CD1c-positive myeloid dendritic cell (primary cell): ENCODE results near the gene MAGI1.

Experiments
- DNase-seq: peaks from one replicate; pipeline ENCODE4 v3.0.0-alpha.2; 2016; ENCODE audit errors: extremely low spot score

MAGI1 gene

DNA sequence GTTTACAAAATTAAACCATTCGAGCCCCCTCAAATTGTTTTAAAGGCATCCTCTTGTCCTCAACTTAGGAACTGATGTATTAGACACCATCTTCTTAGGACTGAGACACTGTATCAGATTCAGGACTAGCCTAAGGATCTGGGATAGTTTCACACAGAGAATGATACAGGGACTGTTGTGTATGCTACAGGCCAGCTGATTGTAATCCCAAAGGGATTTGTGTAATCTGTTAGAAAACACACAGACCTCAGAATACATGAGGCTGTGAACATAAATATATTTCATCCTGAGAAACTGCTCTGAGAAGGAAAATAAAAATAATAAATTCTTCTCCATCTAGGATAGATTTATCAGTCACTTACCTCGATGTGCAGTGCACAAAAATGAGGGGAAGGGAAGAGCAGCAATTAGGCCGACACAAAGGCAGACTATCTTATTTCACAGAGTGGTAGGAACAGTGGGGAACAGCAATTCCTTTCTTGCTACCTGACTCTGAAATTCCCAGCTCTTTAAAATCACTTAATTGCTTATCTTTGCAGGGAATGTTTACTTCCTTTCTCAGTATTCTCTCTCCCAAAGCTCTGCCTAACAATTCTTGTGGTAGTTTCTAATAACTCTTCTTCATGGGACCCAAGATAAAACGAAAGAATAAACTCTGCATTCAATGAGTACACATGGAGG lies 322.5 kb downstream of the MAGI1 start:
- DNase-seq: no peak

- no peak for DNase-seq
Measured at GRCh38 chr3:65714134-65714533, 324.6 kb downstream of the MAGI1 start.

- DNase-seq: no peak
Measured at GRCh38 chr3:65713016-65713415, 325.7 kb downstream of the MAGI1 start.

DNA sequence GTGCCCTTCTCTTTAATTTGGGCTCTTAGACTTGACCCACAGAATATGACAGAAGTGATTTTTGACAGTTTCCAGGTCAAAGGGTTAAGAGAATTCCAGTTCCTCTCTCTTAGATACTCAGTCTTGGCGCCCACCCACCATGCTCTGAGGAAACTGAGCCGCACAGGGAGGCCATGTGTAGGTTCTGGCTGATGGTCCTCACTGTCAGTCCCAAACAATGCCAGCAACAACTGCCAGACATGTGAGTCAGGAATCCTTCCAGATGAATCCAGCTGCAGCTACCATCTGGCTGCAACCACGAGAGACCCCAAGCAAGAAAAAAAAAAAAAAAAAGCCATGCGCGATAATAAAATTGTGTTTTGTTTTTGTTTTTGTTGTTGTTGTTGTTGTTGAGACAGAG lies 326.6 kb downstream of the MAGI1 start:
- no peak for DNase-seq

DNA sequence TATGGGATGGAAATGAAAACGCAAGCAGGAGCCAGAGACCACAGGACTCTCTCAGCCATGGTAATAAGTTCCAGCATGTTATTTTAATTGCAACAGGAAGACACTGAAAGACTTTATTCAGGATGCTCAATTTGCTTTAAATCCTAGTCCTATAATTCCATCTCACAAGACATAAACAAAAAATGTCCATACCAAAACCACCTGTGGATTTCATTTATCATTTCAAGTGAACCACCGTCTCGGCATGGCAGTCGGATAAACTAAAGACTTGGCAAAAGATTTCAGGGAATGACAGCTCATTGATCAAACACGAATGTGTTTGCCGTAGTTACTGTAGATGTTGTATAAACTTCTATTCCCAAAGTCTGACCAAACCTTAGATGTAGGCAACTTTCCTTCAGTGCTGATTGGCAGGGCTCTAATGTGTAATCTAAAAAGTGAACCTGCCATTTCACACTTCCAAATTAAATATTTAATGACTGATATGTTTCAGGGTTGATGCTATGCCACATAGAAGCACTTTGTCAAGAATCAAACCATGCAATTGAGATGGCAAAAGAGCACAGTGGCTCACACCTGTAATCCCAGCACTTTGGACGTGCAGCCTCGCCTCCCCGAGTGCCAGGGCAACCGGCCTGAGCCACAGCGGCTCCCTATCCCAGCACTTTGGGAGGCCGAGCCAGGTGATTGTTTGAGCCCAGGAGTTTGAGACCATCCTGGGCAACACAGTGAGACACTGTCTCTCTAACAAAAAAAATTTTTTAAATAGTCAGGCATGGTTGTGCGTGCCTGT lies 331.7 kb downstream of the MAGI1 start:
- DNase-seq: no peak

DNA sequence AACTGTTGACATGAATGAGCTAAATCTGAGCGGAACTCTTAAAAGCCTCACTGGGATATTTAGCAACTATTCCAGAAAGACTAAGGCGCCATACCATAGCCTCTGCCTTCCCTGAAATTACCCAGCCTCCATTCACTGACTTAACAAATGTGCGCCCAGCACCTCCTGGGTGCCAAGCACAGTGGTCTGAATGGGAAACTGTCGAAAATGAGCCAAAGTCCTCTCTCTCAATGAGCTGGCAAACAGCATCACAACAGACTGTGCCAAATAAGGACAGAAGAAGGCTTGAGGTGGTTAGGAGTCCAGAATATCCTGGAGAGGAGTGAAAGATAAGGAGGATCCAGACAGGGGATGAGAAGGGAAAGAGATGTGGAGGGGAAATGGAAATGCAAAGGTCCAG lies 332.4 kb downstream of the MAGI1 start:
- DNase-seq: no peak

- no peak for DNase-seq
Measured at GRCh38 chr3:65703820-65704219, 334.9 kb downstream of the MAGI1 start.

GRCh38 chr3:65703026-65703425 lies 335.7 kb downstream of the MAGI1 start:
- DNase-seq: no peak

DNA sequence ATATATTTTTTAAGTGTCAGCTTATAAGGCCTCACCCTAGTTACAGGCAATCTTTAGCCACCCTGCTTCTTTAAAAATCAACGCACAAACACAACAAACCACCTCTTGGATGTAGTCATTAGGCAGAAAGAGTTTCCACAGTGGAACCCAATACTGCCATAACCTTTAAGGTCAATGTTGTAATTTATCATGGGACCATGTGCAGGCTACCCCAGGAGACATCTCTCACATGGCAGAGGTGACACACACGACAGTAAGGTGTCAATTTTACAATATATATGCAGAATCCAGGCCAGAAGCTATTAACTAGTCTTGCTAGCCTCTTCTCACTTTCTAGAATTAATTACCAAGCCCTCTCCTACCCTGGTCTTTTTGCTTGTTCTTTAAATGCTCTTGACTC lies 336.5 kb downstream of the MAGI1 start:
- DNase-seq: no peak

DNA sequence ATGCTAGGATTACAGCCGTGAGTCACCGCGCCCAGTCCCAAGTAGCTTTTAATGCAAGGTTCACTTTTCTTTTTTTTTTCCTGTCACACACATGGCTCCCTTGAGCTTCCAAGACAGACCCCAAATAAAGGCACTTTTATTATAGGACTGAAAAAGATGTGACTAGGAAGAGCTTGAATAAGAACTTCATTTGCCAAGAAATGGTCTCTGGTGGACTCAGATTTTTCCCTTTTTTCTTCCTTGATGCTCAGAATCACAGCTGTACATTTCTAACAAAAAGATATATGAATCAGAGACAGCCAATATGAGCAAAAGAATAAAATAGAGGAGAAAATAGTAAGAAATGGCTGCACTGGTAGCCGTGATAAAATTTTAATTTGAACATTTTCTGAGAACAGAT lies 337.2 kb downstream of the MAGI1 start:
- DNase-seq: no peak

- no peak for DNase-seq
Measured at GRCh38 chr3:65689436-65689835, 349.3 kb downstream of the MAGI1 start.

DNA sequence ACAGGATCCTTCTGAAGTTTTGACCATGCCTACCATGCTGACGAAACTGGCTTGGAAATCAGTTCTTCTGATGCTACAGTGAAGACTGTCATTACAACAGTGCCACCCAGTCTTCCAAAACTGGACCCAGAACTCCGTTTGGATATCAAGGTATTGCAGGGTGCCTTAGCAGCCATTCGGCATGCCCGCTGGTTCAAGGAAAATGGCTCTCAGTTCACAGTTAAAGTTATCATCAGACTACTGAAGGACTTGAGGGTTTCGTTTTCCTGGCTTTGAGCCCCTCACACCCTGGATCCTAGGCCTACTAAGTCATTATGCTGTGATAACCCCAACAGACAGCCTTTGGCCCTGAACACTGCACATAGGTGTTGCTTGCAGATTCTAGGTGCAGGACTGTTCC lies 351.0 kb downstream of the MAGI1 start:
- DNase-seq: no peak

DNA sequence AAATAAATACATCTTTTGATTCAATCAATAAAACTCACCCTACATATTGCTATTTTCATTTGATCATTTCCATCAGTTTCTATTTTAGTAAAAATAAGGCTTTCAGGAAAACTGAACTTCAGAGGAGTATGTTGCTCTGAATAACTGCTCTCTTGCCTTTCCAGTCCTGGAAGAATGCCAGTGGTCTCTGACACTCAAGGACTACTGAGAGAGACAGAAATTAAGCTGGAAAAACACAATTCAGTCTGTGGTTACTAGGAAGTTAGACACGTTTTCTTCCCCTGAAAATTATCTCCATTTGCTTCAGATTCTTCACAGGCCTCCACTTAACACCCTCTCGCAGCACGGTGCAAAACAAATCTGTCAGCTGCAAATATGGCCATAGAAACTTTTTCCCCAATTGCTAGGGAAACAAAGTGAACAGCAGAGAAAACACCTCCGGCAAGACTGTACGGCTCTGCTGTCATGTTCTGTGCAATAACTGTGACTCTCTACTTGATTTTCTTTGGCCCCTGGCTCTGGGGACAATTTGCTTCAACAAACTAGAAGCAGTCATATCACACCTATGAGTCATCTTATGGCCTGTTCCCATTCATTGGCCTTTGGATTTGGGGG lies 353.0 kb downstream of the MAGI1 start:
- DNase-seq: no peak

DNA sequence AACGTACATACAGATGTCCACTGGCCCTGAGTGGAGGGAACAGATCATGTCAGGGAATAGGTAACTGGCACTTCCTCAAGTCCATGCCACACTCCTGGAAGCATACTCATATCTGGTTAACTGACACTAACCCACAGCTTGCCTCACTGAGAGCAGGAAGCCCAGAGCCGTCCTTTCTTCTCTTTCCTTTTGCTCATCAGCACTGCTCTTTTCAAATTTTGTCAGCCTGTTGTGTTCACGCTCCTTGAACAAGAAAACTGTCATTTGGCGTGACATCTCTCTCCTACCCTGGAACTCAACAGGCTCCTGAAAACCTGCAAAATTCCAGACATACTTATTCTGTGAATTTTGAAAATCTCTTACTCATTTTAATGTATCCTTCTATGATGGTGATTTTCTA lies 360.2 kb downstream of the MAGI1 start:
- no peak for DNase-seq

DNA sequence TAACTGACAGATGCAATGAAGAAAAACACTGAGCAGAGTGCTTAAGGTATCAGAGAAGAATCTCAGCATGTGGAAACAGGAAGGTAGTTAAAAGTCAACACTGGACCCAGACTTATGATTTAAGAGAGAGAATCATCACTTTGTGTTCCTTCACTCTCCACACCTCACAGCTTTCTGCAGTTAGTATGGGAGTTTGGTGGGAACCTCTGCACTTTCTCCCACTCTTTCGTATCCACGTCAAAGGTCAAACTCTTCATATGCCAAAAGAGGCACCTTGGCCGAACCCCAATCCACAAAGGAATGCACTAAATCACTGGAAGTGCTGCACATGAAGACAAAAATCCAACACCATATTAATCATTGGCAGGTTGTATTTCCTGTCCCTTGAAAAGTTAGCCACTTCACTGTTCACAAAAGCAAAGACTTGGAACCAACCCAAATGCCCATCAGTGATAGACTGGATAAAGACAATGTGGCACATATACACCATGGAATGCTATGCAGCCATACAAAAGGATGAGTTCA lies 361.2 kb downstream of the MAGI1 start:
- no peak for DNase-seq

- DNase-seq: no peak
Measured at GRCh38 chr3:65676580-65676979, 362.1 kb downstream of the MAGI1 start.

- DNase-seq: no peak
Measured at GRCh38 chr3:65675011-65675410, 363.7 kb downstream of the MAGI1 start.

DNA sequence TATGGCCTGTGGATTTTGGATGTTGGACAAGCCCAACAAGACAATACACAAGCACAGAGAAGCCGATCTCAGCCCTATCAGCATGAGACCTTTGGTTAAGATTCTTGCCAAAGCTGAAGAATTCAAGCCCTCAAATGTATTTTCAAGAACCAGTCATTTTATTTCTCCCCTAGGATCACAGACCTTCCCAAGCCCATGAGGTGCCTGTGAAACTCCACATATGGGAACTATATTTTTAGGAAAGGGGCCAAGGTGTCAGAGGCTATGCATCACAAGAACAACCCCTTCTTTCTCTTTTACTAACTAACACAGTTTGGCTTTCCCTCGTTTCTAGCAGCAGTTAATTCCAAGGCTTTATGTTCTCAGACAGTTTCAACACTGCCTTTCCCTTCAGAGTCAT lies 364.5 kb downstream of the MAGI1 start:
- DNase-seq: no peak

GRCh38 chr3:65672871-65673815 lies 365.6 kb downstream of the MAGI1 start:
- DNase-seq: peak; percentile 5

- DNase-seq: no peak
Measured at GRCh38 chr3:65672061-65672460, 366.7 kb downstream of the MAGI1 start.

- DNase-seq: no peak
Measured at GRCh38 chr3:65671004-65671403, 367.7 kb downstream of the MAGI1 start.
